B cell (primary cell): Measurements from ENCODE around the gene PPP1R13B.

ENCODE experiments used
- CTCF ChIP-seq: fragments of 200-600 bp; IDR thresholded peaks from one replicate; pipeline ENCODE4 v1.8.0; 2022; ENCODE audit warnings: antibody characterized with exemption, mild to moderate bottlenecking
- EZH2 ChIP-seq: IDR thresholded peaks from 2 replicates; pipeline ENCODE4 v1.6.1; 2012; ENCODE audit warnings: borderline replicate concordance, low read depth, mild to moderate bottlenecking, moderate library complexity, low read length; ENCODE audit not compliant: insufficient read depth, poor library complexity, severe bottlenecking

GRCh38 chr14:103742499-103743255 lies 104.7 kb downstream of the PPP1R13B start:
- TF ChIP-seq CTCF (no peak), EZH2 (no peak)
